Measurements from ENCODE around the gene CADPS.

The CADPS gene

DNA sequence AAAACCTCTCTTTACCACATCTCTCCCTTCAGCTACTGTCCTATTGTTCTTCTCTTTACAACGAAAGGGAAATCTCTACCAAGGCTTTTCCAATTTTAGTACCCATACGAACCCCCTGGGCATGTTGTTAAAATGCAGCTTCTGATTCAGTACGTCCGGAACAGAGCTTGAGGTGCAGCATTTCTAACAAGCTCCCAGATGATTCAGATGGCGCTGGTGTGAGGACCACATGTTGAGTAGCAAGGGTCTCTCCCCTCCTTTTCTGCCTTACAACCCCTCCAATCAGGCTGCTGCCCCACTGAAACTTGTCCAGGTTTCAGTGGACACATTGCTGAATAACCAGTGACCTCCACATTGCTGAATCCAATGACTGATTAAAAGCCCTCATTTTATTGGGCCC is 324.8 kb downstream of the CADPS start:
- DNase-seq, result no peak

DNA sequence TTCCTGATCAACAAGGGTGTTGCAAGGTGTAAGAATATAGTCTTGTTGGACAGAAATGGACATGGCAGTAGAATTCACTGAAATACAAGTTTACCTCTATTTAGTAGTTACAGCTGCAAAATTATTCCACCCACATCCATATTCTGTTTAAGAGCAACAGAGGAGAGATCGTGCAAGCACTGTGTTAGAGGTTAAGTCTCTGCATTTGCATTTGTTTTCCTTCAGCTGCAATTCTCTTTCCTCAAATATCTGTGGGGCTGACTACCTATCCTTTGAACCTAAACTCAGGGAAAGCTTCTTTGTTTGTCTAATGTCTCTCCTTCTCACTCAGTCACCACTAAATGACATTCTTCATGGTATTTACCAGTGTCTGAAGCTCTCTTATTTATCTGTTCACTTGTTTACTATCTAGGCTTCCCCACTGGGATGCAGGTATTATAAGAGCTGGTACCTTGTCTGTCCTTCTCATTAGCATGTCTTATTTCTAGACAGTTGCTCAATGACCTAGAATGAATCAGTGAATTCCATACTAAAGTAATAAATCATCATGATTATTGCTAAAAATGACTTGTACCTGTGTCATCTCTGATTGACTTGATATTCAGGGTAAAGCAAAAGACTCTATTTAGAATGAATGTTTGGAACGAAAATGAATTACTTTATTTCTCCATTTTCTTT is 326.5 kb downstream of the CADPS start:
- no peak for DNase-seq

GRCh38 chr3:62546266-62546665 is 328.9 kb downstream of the CADPS start:
- no peak for DNase-seq

DNA sequence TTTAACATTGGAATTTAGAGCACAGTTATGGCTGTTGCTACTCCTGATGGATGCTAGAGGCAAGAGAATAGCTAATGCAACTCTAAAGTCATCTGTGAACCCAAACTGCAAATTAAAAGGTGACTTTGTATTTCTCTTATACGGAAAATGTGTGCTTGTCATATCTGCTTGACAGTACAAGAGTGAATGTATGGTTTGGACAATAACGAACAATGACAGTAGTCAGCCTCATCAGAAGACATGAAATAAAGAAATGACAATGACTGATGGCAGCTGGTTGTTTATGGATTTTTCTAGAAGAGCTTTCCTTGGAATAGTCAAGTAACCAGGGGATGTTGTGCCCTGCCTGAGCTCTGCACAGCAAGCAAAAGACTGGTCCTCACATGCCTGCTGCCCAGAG is 333.0 kb downstream of the CADPS start:
- no peak for DNase-seq

- no peak for DNase-seq
Measured at GRCh38 chr3:62539762-62540161, 335.5 kb downstream of the CADPS start.

GRCh38 chr3:62538691-62539356 is 336.4 kb downstream of the CADPS start:
- DNase-seq, result no peak

DNA sequence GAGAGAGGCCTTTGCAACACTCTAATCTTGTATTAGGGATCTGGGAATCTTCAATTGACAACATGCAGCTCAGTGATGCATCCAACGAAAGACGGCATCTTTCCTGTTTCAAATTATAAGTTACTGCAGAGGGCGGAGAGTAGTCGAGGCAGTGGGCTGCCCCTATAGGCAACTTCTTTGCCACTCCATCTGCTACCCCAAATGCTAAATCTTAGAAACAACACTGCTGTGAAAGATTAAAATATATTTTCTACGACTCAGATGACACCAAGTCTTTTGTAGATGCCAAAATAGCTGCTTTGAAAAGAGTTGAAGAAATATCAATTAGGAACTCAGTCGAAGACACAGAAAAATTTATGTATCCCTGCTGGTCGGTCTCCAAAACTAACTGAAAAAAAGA is 340.9 kb downstream of the CADPS start:
- no peak for DNase-seq

DNA sequence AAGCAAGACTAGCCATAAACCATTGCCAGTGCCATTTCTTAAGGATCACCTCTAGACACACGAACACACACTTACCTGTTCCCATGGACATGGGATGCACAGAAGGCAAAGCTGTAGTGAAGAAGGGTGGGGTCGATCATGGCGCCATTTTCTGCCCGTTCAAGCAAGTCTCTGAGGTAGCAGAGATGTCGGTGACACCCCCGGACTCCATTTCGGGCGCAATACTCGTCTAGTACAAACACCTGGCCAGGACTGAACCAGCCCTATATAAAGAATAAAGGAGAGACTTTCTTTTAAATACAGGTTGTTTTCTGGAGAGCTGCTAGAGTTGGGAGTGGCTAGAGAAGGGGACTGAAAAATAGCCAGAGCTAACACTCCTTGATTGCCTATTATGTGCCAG is 342.4 kb downstream of the CADPS start:
- no peak for DNase-seq

DNA sequence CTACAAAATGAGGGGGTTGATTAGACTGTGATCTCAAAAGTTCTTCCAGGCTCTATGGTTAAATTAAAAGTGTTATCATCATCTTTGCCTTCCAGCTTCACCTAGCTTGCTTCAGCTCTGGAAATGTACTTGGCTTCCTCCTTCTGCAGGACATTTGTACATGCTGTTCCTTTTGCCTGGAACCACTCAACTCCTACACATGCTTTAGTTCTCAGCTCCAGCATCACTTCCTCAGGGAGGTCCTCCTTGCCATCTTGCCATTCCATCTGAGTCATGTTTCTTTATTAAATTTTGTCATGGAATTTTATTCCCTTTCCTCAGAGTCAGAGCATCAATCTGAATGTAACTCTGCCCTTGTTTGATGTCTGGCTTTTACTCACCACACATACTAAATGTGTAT is 343.2 kb downstream of the CADPS start:
- DNase-seq, result no peak

GRCh38 chr3:62531493-62531892 is 343.7 kb downstream of the CADPS start:
- no peak for DNase-seq

GRCh38 chr3:62529230-62529629 is 346.0 kb downstream of the CADPS start:
- no peak for DNase-seq

DNA sequence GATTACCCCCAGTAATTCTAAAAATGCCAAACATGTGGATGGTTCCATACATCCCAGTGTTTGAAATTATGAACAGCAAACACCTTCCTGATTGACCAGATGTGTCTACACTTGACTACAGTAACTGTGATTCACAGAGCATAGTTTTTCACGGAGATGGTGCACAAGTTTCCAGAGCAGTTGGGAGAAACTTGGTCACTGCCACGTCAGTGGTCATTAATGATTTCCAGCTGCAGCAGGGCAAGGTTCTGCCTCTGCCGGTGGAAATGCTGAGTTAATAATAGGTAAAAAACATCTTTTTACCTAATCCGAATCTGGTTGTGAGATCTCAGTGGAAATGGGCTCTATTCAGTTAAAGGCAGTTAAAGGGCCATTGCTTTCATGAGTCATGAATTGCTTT is 347.7 kb downstream of the CADPS start:
- no peak for DNase-seq

DNA sequence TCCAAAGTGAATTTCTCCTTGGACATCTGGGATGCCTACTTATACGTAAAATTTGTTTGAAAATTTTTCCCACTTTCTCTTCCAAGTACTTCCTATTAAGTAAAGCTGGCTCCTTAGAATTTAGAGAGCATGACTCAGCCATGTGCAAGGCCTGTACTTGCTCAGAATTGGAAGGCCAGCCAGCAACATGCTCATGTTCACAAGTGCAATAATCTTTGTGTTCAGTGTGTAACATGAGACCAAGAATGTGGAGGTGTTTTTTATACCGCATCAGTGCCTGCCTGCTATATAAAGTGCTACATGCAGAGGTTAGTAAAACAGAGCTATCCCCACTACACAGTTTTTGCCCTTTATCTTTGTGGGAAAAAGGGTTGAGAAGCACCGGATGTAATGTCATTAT is 349.9 kb downstream of the CADPS start:
- no peak for DNase-seq

GRCh38 chr3:62523672-62524071 is 351.5 kb downstream of the CADPS start:
- DNase-seq, result no peak

GRCh38 chr3:62521464-62522105 is 353.6 kb downstream of the CADPS start:
- DNase-seq, result no peak

DNA sequence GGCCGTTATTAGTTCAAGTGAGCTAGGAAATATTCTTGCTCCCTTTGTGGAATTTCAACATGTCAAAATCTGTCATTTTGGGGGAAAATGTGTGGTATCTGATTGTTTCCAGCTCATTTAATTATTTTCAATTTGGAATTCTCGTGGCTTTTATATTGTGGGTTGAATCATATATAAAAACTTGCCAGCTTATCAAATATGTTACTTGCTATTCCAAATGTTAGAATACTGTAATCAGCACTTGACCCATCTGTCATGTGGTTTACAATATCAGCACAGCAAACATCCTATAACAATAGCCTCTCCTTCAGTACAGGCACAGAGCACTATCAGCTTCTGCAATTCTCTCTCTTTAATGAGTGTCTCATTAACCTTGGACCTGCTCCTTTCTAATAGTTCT is 371.7 kb downstream of the CADPS start:
- no peak for DNase-seq

- DNase-seq, result no peak
Measured at GRCh38 chr3:62502315-62503300, 372.6 kb downstream of the CADPS start.

DNA sequence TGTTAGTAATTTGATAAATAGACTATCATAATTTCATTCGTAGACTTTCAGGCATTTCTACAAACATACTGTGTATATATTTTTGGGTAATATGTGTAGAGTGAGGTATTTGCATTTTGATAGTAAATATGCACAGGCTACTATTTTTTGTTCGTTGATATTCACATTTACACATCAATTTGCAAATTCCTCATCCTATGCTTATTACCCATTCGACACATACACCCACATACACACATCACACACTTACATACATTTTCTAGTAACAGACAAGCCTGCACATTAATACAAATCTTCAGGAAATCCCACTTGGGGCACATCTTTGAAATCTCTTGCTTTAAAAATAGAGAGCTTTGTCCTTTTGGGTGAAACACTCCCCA is 373.9 kb downstream of the CADPS start:
- DNase-seq, result no peak

GRCh38 chr3:62500556-62501288 is 374.5 kb downstream of the CADPS start:
- no peak for DNase-seq

DNA sequence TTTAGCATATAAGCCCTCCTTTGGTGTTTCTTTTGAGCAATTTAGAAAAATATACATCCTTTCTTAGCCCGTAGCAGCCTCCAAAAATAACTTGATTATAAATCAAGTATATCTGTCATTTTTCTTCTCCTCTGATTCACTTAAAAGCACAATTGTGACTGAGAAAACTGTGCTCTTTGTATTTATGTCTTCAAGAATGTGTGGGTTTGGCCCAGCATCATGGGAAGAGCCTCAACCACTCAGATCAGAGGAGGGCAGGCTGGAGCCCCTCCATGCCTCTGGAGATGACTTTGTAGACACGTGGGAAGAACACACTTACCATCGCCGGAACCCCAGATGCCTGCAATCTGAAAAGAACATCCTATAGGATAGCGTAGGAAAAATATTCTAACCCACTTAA is 378.1 kb downstream of the CADPS start:
- DNase-seq, result no peak

GRCh38 chr3:62496503-62496902 is 378.7 kb downstream of the CADPS start:
- DNase-seq, result no peak

GRCh38 chr3:62493109-62493801 is 382.0 kb downstream of the CADPS start:
- DNase-seq, result no peak

Measured in CD4-positive, alpha-beta T cell treated with Interleukin-6 for 4 hours (primary cell).